GM23338 (cell line): Measurements from ENCODE around the gene OTUD7B. TPM values are rescaled to one million over a fixed set of nuclear protein-coding genes. Genes with fewer than 3 reads are reported as not detected.

ENCODE experiments used
- ATAC-seq: fragments of 200-7000 bp; cut with Tn5 transposase; 3 replicates; pipeline ENCODE4 v1.9.1; 2020
- DNase-seq: peaks from one replicate; pipeline ENCODE4 v3.0.0-alpha.2; 2015; ENCODE audit warnings: low spot score
- H2AFZ ChIP-seq: fragments of 200-600 bp; sonication (generic); 2 replicates; pipeline ENCODE4 v1.8.0; 2016; ENCODE audit warnings: antibody characterized with exemption, mild to moderate bottlenecking, moderate library complexity
- H3F3A ChIP-seq: fragments of 200-600 bp; sonication (generic); replicated peaks from 2 replicates; pipeline ENCODE4 v1.8.0; 2017; ENCODE audit warnings: antibody characterized with exemption, mixed run types, low read depth
- H3K27ac ChIP-seq: fragments of 200-600 bp; sonication (generic); 2 replicates; pipeline ENCODE4 v1.6.1; 2016; ENCODE audit warnings: low read depth
- H3K27me3 ChIP-seq: fragments of 200-600 bp; sonication (generic); 2 replicates; pipeline ENCODE4 v1.8.0; 2016; ENCODE audit warnings: mild to moderate bottlenecking, mixed run types, moderate library complexity; ENCODE audit not compliant: insufficient read depth
- H3K36me3 ChIP-seq: fragments of 200-600 bp; sonication (generic); 2 replicates; pipeline ENCODE4 v1.8.0; 2016; ENCODE audit warnings: mild to moderate bottlenecking; ENCODE audit not compliant: insufficient read depth
- H3K4me1 ChIP-seq: fragments of 200-600 bp; sonication (generic); 2 replicates; pipeline ENCODE4 v1.8.0; 2016; ENCODE audit warnings: mild to moderate bottlenecking, moderate library complexity; ENCODE audit not compliant: insufficient read depth
- H3K4me2 ChIP-seq: fragments of 200-600 bp; sonication (generic); 2 replicates; pipeline ENCODE4 v1.7.1; 2017; ENCODE audit warnings: mixed run types
- H3K4me3 ChIP-seq: fragments of 200-600 bp; sonication (generic); 2 replicates; pipeline ENCODE4 v1.6.1; 2016; ENCODE audit warnings: mixed run types
- H3K79me2 ChIP-seq: fragments of 200-600 bp; sonication (generic); replicated peaks from 2 replicates; pipeline ENCODE4 v1.8.0; 2017; ENCODE audit warnings: mild to moderate bottlenecking; ENCODE audit not compliant: insufficient read depth
- H3K9me2 ChIP-seq: fragments of 200-600 bp; sonication (generic); 2 replicates; pipeline ENCODE4 v1.8.0; 2017; ENCODE audit not compliant: insufficient read depth
- H4K20me1 ChIP-seq: fragments of 200-600 bp; sonication (generic); replicated peaks from 2 replicates; pipeline ENCODE4 v1.8.0; 2017; ENCODE audit warnings: mild to moderate bottlenecking; ENCODE audit not compliant: insufficient read depth
- H3K27ac Mint-ChIP-seq: 2 replicates; pipeline ENCODE4 v1.8.0; 2020; ENCODE audit warnings: inconsistent platforms, mild to moderate bottlenecking, moderate library complexity, mixed read lengths
- H3K27me3 Mint-ChIP-seq: 3 replicates; pipeline ENCODE4 v1.8.0; 2022; ENCODE audit warnings: low read depth, mild to moderate bottlenecking, moderate library complexity, mixed read lengths, inconsistent platforms; ENCODE audit not compliant: insufficient read depth, poor library complexity
- H3K36me3 Mint-ChIP-seq: 3 replicates; pipeline ENCODE4 v1.8.0; 2021; ENCODE audit warnings: low read depth, mild to moderate bottlenecking, inconsistent platforms, moderate library complexity, mixed read lengths
- H3K4me1 Mint-ChIP-seq: 3 replicates; pipeline ENCODE4 v1.8.0; 2020; ENCODE audit warnings: mild to moderate bottlenecking, inconsistent platforms, mixed read lengths
- H3K4me3 Mint-ChIP-seq: 3 replicates; pipeline ENCODE4 v1.8.0; 2021; ENCODE audit warnings: moderate library complexity, mild to moderate bottlenecking, inconsistent platforms, mixed read lengths
- H3K9me3 Mint-ChIP-seq: 3 replicates; pipeline ENCODE4 v1.8.0; 2020; ENCODE audit warnings: moderate library complexity, mild to moderate bottlenecking, inconsistent platforms, mixed read lengths
- CREB1 ChIP-seq: fragments of 250-450 bp; sonication (Bioruptor Pico); IDR thresholded peaks from 2 replicates; pipeline ENCODE4 v1.5.0; 2020; ENCODE audit warnings: low read depth, mild to moderate bottlenecking, moderate library complexity
- ETS1 ChIP-seq: IDR thresholded peaks from 2 replicates; pipeline ENCODE4 v1.6.1; 2016; ENCODE audit warnings: antibody characterized with exemption
- EZH2 ChIP-seq: fragments of 200-600 bp; sonication (generic); IDR thresholded peaks from one replicate; pipeline ENCODE4 v1.8.0; 2017; ENCODE audit warnings: antibody characterized with exemption, mild to moderate bottlenecking, low read depth; ENCODE audit not compliant: unreplicated experiment
- JUNB ChIP-seq: IDR thresholded peaks from one replicate; pipeline ENCODE4 v1.6.1; 2016; ENCODE audit warnings: antibody characterized with exemption; ENCODE audit not compliant: unreplicated experiment
- NANOG ChIP-seq: IDR thresholded peaks from 2 replicates; pipeline ENCODE4 v1.6.1; 2016; ENCODE audit warnings: antibody characterized with exemption, borderline replicate concordance
- POLR2AphosphoS5 ChIP-seq: IDR thresholded peaks from 2 replicates; pipeline ENCODE4 v1.6.1; 2016; ENCODE audit warnings: antibody characterized with exemption, low read depth
- REST ChIP-seq: IDR thresholded peaks from one replicate; pipeline ENCODE4 v1.6.1; 2018; ENCODE audit warnings: antibody characterized with exemption; ENCODE audit not compliant: unreplicated experiment
- STAT1 ChIP-seq: IDR thresholded peaks from one replicate; pipeline ENCODE4 v1.6.1; 2016; ENCODE audit warnings: antibody characterized with exemption; ENCODE audit not compliant: unreplicated experiment
- ZNF114 ChIP-seq: fragments of 250-450 bp; sonication (Bioruptor Pico); IDR thresholded peaks from 2 replicates; pipeline ENCODE4 v1.5.0; 2020; ENCODE audit warnings: mild to moderate bottlenecking, moderate library complexity
- ZNF331 ChIP-seq: fragments of 250-450 bp; sonication (Bioruptor Pico); IDR thresholded peaks from 2 replicates; pipeline ENCODE4 v1.5.0; 2020; ENCODE audit warnings: low read depth, mild to moderate bottlenecking, moderate library complexity
- polyA plus RNA-seq: library from polyadenylated mRNA; unstranded; fragments of >200 nt; fragmentation: Nextera tagmentation; extraction: Ambion mirVana; gene quantifications from 2 replicates; pipeline ENCODE4 v1.2.1, GENCODE V29; 2016
- total RNA-seq: library from RNA; depleted of rRNA; stranded (reverse); fragments of >200 nt; shearing (Covaris generic); gene quantifications from 2 replicates; pipeline ENCODE4 v1.2.3, GENCODE V29; 2014

The OTUD7B gene
- total and polyA plus RNA-seq, 2 experiments from 2014 or later, result 3.7 to 9.9 TPM

GRCh38 chr1:149978547-149979023, 31.9 kb downstream of the OTUD7B start (continued):
- TF ChIP-seq REST, result no peak
- no peak for TF ChIP-seq STAT1
- TF ChIP-seq ETS1, result no peak
- TF ChIP-seq NANOG, result no peak
- TF ChIP-seq ZNF331 (CRISPR knock-in tag), result no peak
- no peak for TF ChIP-seq JUNB
- no peak for TF ChIP-seq POLR2AphosphoS5
- no peak for TF ChIP-seq ZNF114 (CRISPR knock-in tag)
- TF ChIP-seq CREB1 (CRISPR knock-in tag), result no peak

GRCh38 chr1:149977345-149977744, 33.2 kb downstream of the OTUD7B start:
- Histone ChIP-seq H3K4me1 (no peaks in the 10 kb centered on the region), H3K79me2 (peaks cover 44% of the 10 kb centered on the region), H3K27me3 (no peaks in the 10 kb centered on the region), H3K27ac (no peak overlapping the region; the same call in 1 of the 2 replicates), H3K4me2 (no peak overlapping the region), H4K20me1 (peaks cover 15% of the 10 kb centered on the region), H2AFZ (no peak overlapping the region), H3K9me2 (no peaks in the 10 kb centered on the region), H3F3A (no peaks in the 10 kb centered on the region), H3K4me3 (no peak overlapping the region), H3K36me3 (peaks cover 10% of the 10 kb centered on the region)
- DNase-seq, result no peak
- Mint-ChIP-seq H3K27ac (0 out of 2 replicates have a peak overlapping the region, but pooled peaks have one; percentile 32), H3K27me3 (no peaks in the 10 kb centered on the region), H3K4me3 (no peak overlapping the region), H3K9me3 (no peaks in the 10 kb centered on the region), H3K36me3 (peaks cover 26% of the 10 kb centered on the region), H3K4me1 (no peaks in the 10 kb centered on the region)
- ATAC-seq, result no peak
- TF ChIP-seq EZH2, result no peak
- no peak for TF ChIP-seq REST
- TF ChIP-seq POLR2AphosphoS5, result no peak
- TF ChIP-seq ETS1, result no peak
